Smooth muscle cell (in vitro differentiated cells): ENCODE data around the gene WDR1. TPM values are rescaled to one million over a fixed set of nuclear protein-coding genes. Genes with fewer than 3 reads are reported as not detected.

Experiments
- DNase-seq: peaks from one replicate; lab custom pipeline; 2025; ENCODE audit not compliant: unreplicated experiment; lab: John Stamatoyannopoulos, UW
- H2AFZ ChIP-seq: fragments of 200-600 bp; sonication (generic); 2 replicates; pipeline ENCODE4 v1.6.0; 2016; ENCODE audit warnings: antibody characterized with exemption, low read depth, mild to moderate bottlenecking
- H3F3A ChIP-seq: fragments of 200-600 bp; sonication (generic); 2 replicates; pipeline ENCODE4 v1.6.0; 2017; ENCODE audit warnings: antibody characterized with exemption, low read depth
- H3K27ac ChIP-seq: fragments of 200-600 bp; sonication (generic); 2 replicates; pipeline ENCODE4 v1.5.1; 2016; ENCODE audit warnings: low read depth, mild to moderate bottlenecking
- H3K27me3 ChIP-seq: fragments of 200-600 bp; sonication (generic); 2 replicates; pipeline ENCODE4 v1.6.1; 2016; ENCODE audit warnings: low read depth, mild to moderate bottlenecking
- H3K36me3 ChIP-seq: fragments of 200-600 bp; sonication (generic); 2 replicates; pipeline ENCODE4 v1.5.1; 2016; ENCODE audit warnings: low read depth
- H3K4me1 ChIP-seq: fragments of 200-600 bp; sonication (generic); 2 replicates; pipeline ENCODE4 v1.5.1; 2016; ENCODE audit warnings: low read depth
- H3K4me2 ChIP-seq: fragments of 200-600 bp; sonication (generic); 2 replicates; pipeline ENCODE4 v1.6.0; 2016; ENCODE audit warnings: mild to moderate bottlenecking
- H3K4me3 ChIP-seq: fragments of 200-600 bp; sonication (generic); 2 replicates; pipeline ENCODE4 v1.5.1; 2016; ENCODE audit warnings: mild to moderate bottlenecking
- H3K79me2 ChIP-seq: fragments of 200-600 bp; sonication (generic); 2 replicates; pipeline ENCODE4 v1.6.0; 2016; ENCODE audit warnings: low read depth, mild to moderate bottlenecking
- H3K9ac ChIP-seq: fragments of 200-600 bp; sonication (generic); 2 replicates; pipeline ENCODE4 v1.6.0; 2016; ENCODE audit warnings: low read depth
- H3K9me3 ChIP-seq: fragments of 200-600 bp; sonication (generic); replicated peaks from 2 replicates; pipeline ENCODE4 v1.5.1; 2016; ENCODE audit warnings: low read depth
- H4K20me1 ChIP-seq: fragments of 200-600 bp; sonication (generic); 2 replicates; pipeline ENCODE4 v1.6.0; 2016; ENCODE audit warnings: low read depth
- CTCF ChIP-seq: fragments of 200-600 bp; sonication (generic); IDR thresholded peaks from 2 replicates; pipeline ENCODE4 v1.5.1; 2017; ENCODE audit warnings: borderline replicate concordance, mild to moderate bottlenecking, antibody characterized with exemption; ENCODE audit not compliant: insufficient read depth, poor library complexity, severe bottlenecking
- WGBS: methylation state at CpG from one replicate; pipeline ENCODE4 v1.1.7; 2016; ENCODE audit warnings: low lambda C conversion rate; 5-methylcytosine and 5-hydroxymethylcytosine counted together
- polyA plus RNA-seq: library from polyadenylated mRNA; unstranded; fragments of >200 nt; fragmentation: Nextera tagmentation; extraction: Ambion mirVana; gene quantifications from 2 replicates; pipeline ENCODE4 v1.2.1, GENCODE V29; 2016
- total RNA-seq: library from RNA; depleted of rRNA; stranded (reverse); fragments of >200 nt; gene quantifications from 2 replicates; pipeline ENCODE4 v1.2.3, GENCODE V29; 2014

The WDR1 gene
- total RNA-seq (224 and 259 TPM in 2 replicates), polyA plus RNA-seq (273 and 283 TPM in 2 replicates)

- peaks cover 44% of the 10 kb centered on the region for H3K79me2 ChIP-seq
- H3K27ac ChIP-seq: peak within 1 kb of the TSS; percentile 88
- DNase-seq: peak; percentile 95
- H4K20me1 ChIP-seq: peaks cover 41% of the 10 kb centered on the region
- peak within 1 kb of the TSS; percentile 70 for H3K4me3 ChIP-seq
- no peak within 1 kb of the TSS for H2AFZ ChIP-seq
- peak within 1 kb of the TSS; percentile 84 for H3K9ac ChIP-seq
- TF ChIP-seq CTCF: no peak
- H3K27me3 ChIP-seq: no peaks in the 10 kb centered on the region
- H3K9me3 ChIP-seq: no peaks in the 10 kb centered on the region
- peaks cover 19% of the 10 kb centered on the region for H3K4me1 ChIP-seq
- no peaks in the 10 kb centered on the region for H3F3A ChIP-seq
- H3K4me2 ChIP-seq: peak within 1 kb of the TSS; percentile 90
- no peaks in the 10 kb centered on the region for H3K36me3 ChIP-seq
- under 1% methylated on average over 59 of the region's 97 CpGs for WGBS
Observed at GRCh38 chr4:10116569-10117358, at the start of gene WDR1. TSS of gene WDR1 (minus strand) at chr4:10116799. CDS start at chr4:10116666, 133 bp downstream.

GRCh38 chr4:10164877-10165283, 48.3 kb upstream of the WDR1 start:
- no peaks in the 10 kb centered on the region for H3K36me3 ChIP-seq
- H3K9me3 ChIP-seq: no peaks in the 10 kb centered on the region
- H3F3A ChIP-seq: no peaks in the 10 kb centered on the region
- DNase-seq: no peak
- peaks cover 9% of the 10 kb centered on the region for H3K4me1 ChIP-seq
- H3K79me2 ChIP-seq: no peaks in the 10 kb centered on the region
- no peaks in the 10 kb centered on the region for H3K27me3 ChIP-seq
- no peak overlapping the region for H3K4me2 ChIP-seq
- H3K27ac ChIP-seq: no peak overlapping the region
- no peak overlapping the region for H2AFZ ChIP-seq
- no peak overlapping the region for H3K4me3 ChIP-seq
- WGBS: 31% methylated on average over 3 of the region's 3 CpGs
- H3K9ac ChIP-seq: no peak overlapping the region
- no peaks in the 10 kb centered on the region for H4K20me1 ChIP-seq
- TF ChIP-seq CTCF: peak; percentile 73

- Histone ChIP-seq H3K36me3 (no peaks in the 10 kb centered on the region), H3K27me3 (no peaks in the 10 kb centered on the region), H3K27ac (no peak overlapping the region), H3K4me3 (no peak overlapping the region), H2AFZ (no peak overlapping the region), H3K9ac (no peak overlapping the region), H3K4me2 (no peak overlapping the region), H3K79me2 (no peaks in the 10 kb centered on the region), H3K9me3 (no peaks in the 10 kb centered on the region), H4K20me1 (no peaks in the 10 kb centered on the region), H3K4me1 (peaks cover 4% of the 10 kb centered on the region), H3F3A (no peaks in the 10 kb centered on the region)
- DNase-seq: no peak
- no peak for TF ChIP-seq CTCF
- WGBS: 95% methylated on average over 1 of the region's 1 CpG
Observed at GRCh38 chr4:10163296-10163695, 46.7 kb upstream of the WDR1 start.
